SK-N-SH (cell line): ENCODE data around the gene KPNA4.

ENCODE experiments used
- CHD2 ChIP-seq: fragments of 150-350 bp; IDR thresholded peaks from 2 replicates; pipeline ENCODE4 v1.6.1; 2018; ENCODE audit warnings: low read length; ENCODE audit not compliant: partially characterized antibody
- CTCF ChIP-seq: fragments of 200-600 bp; sonication (generic); IDR thresholded peaks from 2 replicates; pipeline ENCODE4 v1.6.1; 2017; ENCODE audit warnings: antibody characterized with exemption, mild to moderate bottlenecking, moderate library complexity
- EP300 ChIP-seq, 2 experiments: IDR thresholded peaks; 2 replicates each; pipeline versions ENCODE4 v1.4.0 to v1.6.1; 2012; ENCODE audit warnings: borderline replicate concordance in 1 of 2, low read depth in 1 of 2, low read length in 1 of 2
- EZH2phosphoT487 ChIP-seq: fragments of 200-600 bp; sonication (generic); IDR thresholded peaks from 2 replicates; pipeline ENCODE4 v1.6.1; 2017; ENCODE audit warnings: low read depth, mixed run types, mild to moderate bottlenecking, antibody characterized with exemption, moderate library complexity, borderline replicate concordance
- FOSL2 ChIP-seq: IDR thresholded peaks from 2 replicates; pipeline ENCODE4 v1.4.0; 2012; ENCODE audit warnings: low read depth, mild to moderate bottlenecking, moderate library complexity, borderline replicate concordance
- FOXM1 ChIP-seq: IDR thresholded peaks from 2 replicates; pipeline ENCODE4 v1.4.0; 2012; ENCODE audit warnings: low read depth, mild to moderate bottlenecking
- GABPA ChIP-seq: IDR thresholded peaks from 2 replicates; pipeline ENCODE4 v1.4.0; 2012; ENCODE audit warnings: low read depth, mild to moderate bottlenecking
- MXI1 ChIP-seq: IDR thresholded peaks from 2 replicates; pipeline ENCODE4 v1.6.1; 2012; ENCODE audit warnings: mild to moderate bottlenecking, low read depth, low read length, improper control_type of control experiment
- RAD21 ChIP-seq: IDR thresholded peaks from 2 replicates; pipeline ENCODE4 v1.6.1; 2012; ENCODE audit warnings: mild to moderate bottlenecking, low read length
- REST ChIP-seq: IDR thresholded peaks from 2 replicates; pipeline ENCODE4 v1.6.1; 2012; ENCODE audit warnings: mild to moderate bottlenecking, low read depth, low read length, moderate library complexity
- TCF12 ChIP-seq: IDR thresholded peaks from 2 replicates; pipeline ENCODE4 v1.4.0; 2012
- USF2 ChIP-seq: fragments of 150-350 bp; IDR thresholded peaks from 2 replicates; pipeline ENCODE4 v1.6.1; 2017; ENCODE audit warnings: antibody characterized with exemption, low read length, low read depth, borderline replicate concordance
- YY1 ChIP-seq: IDR thresholded peaks from 2 replicates; pipeline ENCODE4 v1.4.0; 2012; ENCODE audit warnings: low read depth, mild to moderate bottlenecking

GRCh38 chr3:160576621-160577020 lies 11.2 kb upstream of the KPNA4 start:
- TF ChIP-seq CTCF (no peak), EZH2phosphoT487 (no peak), TCF12 (no peak), FOSL2 (no peak), REST (no peak), YY1 (no peak), USF2 (no peak), MXI1 (no peak), FOXM1 (no peak), CHD2 (no peak), GABPA (no peak), RAD21 (no peak), EP300 (IDR thresholded peaks at IDR 0.05; ENCODE audit: borderline replicate concordance in 1 of 2, low read depth in 1 of 2, low read length in 1 of 2) (no peak)
